Caco-2 (cell line): ENCODE results near the gene POGZ. TPM values are rescaled to one million over a fixed set of nuclear protein-coding genes. Genes with fewer than 3 reads are reported as not detected.
A peak's percentile ranks its signal among the peaks of the same experiment; 100 is the strongest.

ENCODE experiments used
- BruUV-seq: library from RNA; stranded (reverse); fragments of 400-500 nt; replicated peaks from 2 replicates; lab custom pipeline; 2021; lab: Mats Ljungman, UMichigan
- CTCF ChIA-PET: fragments of 300-600 bp; sonication (Branson Sonifier 250); formaldehyde crosslinking; loops from one replicate; lab custom pipeline; 2022; ENCODE audit warnings: antibody characterized with exemption; lab: Charles Lee
- POLR2A ChIA-PET: fragments of 300-600 bp; sonication (Branson Sonifier 250); formaldehyde crosslinking; loops from one replicate; lab custom pipeline; 2022; ENCODE audit warnings: antibody characterized with exemption; lab: Charles Lee
- DNase-seq, 2 experiments: peaks; one replicate each; pipeline versions ENCODE4 v3.0.0 to v3.0.0-alpha.2; 2020 to 2022
- H3K27me3 ChIP-seq: replicated peaks from 2 replicates; pipeline ENCODE4 v1.6.0; 2011; ENCODE audit warnings: low read length; ENCODE audit not compliant: control insufficient read depth, insufficient read depth
- H3K36me3 ChIP-seq: 2 replicates; pipeline ENCODE4 v1.5.1; 2011; ENCODE audit warnings: low read length; ENCODE audit not compliant: control insufficient read depth, insufficient read depth
- H3K4me1 ChIP-seq: fragments of 250-450 bp; sonication (Bioruptor Pico); 2 replicates; pipeline ENCODE4 v1.5.1; 2020; ENCODE audit warnings: mild to moderate bottlenecking
- H3K4me3 ChIP-seq: 2 replicates; pipeline ENCODE4 v1.5.1; 2011; ENCODE audit warnings: low read depth, mild to moderate bottlenecking, control low read depth, low read length
- H3K9me3 ChIP-seq: fragments of 250-450 bp; sonication (Bioruptor Pico); 2 replicates; pipeline ENCODE4 v1.5.1; 2020; ENCODE audit warnings: mild to moderate bottlenecking, moderate library complexity
- H3K27ac Mint-ChIP-seq: one replicate; pipeline ENCODE4 v1.8.0; 2022; ENCODE audit warnings: mixed read lengths; ENCODE audit not compliant: unreplicated experiment
- H3K27me3 Mint-ChIP-seq: one replicate; pipeline ENCODE4 v1.8.0; 2022; ENCODE audit warnings: mixed read lengths; ENCODE audit not compliant: insufficient read depth, unreplicated experiment
- H3K36me3 Mint-ChIP-seq: one replicate; pipeline ENCODE4 v1.8.0; 2022; ENCODE audit warnings: mild to moderate bottlenecking, mixed read lengths; ENCODE audit not compliant: insufficient read depth, unreplicated experiment
- H3K4me1 Mint-ChIP-seq: one replicate; pipeline ENCODE4 v1.8.0; 2022; ENCODE audit warnings: low read depth, mixed read lengths; ENCODE audit not compliant: unreplicated experiment
- H3K4me3 Mint-ChIP-seq: one replicate; pipeline ENCODE4 v1.8.0; 2022; ENCODE audit warnings: mild to moderate bottlenecking, moderate library complexity, mixed read lengths; ENCODE audit not compliant: unreplicated experiment
- H3K9me3 Mint-ChIP-seq: one replicate; pipeline ENCODE4 v1.8.0; 2022; ENCODE audit warnings: mixed read lengths; ENCODE audit not compliant: unreplicated experiment
- CTCF ChIP-seq, 2 experiments: fragments of 200-600 bp in 1 of 2; IDR thresholded peaks; 1 replicate in 1 of 2; 2 replicates in 1 of 2; pipeline versions ENCODE4 v1.5.1 to v1.8.0; 2011 to 2022; ENCODE audit warnings: antibody characterized with exemption in 1 of 2, control low read depth in 1 of 2, inconsistent platforms in 1 of 2, low read depth in 1 of 2, low read length in 1 of 2, mild to moderate bottlenecking in 1 of 2, moderate library complexity in 1 of 2; ENCODE audit not compliant: insufficient read depth in 1 of 2, severe bottlenecking in 1 of 2, unreplicated experiment in 1 of 2
- intact Hi-C: fragments of 100-400 bp; cut with micrococcal nuclease; formaldehyde crosslinking; loops from one replicate; pipeline ENCODE4 v1.10.0; 2022; ENCODE audit not compliant: unreplicated experiment
- total RNA-seq: library from RNA; stranded (reverse); gene quantifications from 2 replicates; pipeline ENCODE4 v1.2.3, GENCODE V29; 2022

POGZ gene
- total RNA-seq, 1 experiment from 2014 or later, result 80.0 TPM

GRCh38 chr1:151458802-151459330, 428 bp downstream of the POGZ start:
- Mint-ChIP-seq H3K27ac (peak overlapping the region; percentile 83), H3K4me3 (peak overlapping the region; percentile 80), H3K4me1 (peaks cover 7% of the 10 kb centered on the region), H3K27me3 (no peaks in the 10 kb centered on the region), H3K9me3 (no peaks in the 10 kb centered on the region), H3K36me3 (peaks cover 7% of the 10 kb centered on the region)
- Histone ChIP-seq H3K4me1 (peaks cover 17% of the 10 kb centered on the region), H3K9me3 (no peaks in the 10 kb centered on the region), H3K27me3 (no peaks in the 10 kb centered on the region), H3K4me3 (peak overlapping the region; percentile 77), H3K36me3 (no peaks in the 10 kb centered on the region)
- intact Hi-C loops, result loop anchor here (1.0 kb wide), 2 partner anchors 14 to 54 kb away; no protein-coding TSS in a partner anchor
- no peak for TF ChIP-seq CTCF (IDR thresholded peaks at IDR 0.05; ENCODE audit: insufficient read depth in 1 of 2, low read depth in 1 of 2, low read length in 1 of 2, severe bottlenecking in 1 of 2, unreplicated experiment in 1 of 2)
- ChIA-PET POLR2A (interaction anchor here (0.7 to 1.0 kb wide), 5 partner anchors 11 to 52 kb away, joined by 3 to 7 read pairs (median 4); partner anchors contain the start of gene CGN), CTCF (interaction anchor here (0.8 to 1.0 kb wide), 3 partner anchors 15 to 52 kb away, joined by 3 to 4 read pairs (median 3); partner anchors contain the start of gene CGN)
- peak; percentile 83 to 84 for DNase-seq
- no TSS peak for BruUV-seq

DNA sequence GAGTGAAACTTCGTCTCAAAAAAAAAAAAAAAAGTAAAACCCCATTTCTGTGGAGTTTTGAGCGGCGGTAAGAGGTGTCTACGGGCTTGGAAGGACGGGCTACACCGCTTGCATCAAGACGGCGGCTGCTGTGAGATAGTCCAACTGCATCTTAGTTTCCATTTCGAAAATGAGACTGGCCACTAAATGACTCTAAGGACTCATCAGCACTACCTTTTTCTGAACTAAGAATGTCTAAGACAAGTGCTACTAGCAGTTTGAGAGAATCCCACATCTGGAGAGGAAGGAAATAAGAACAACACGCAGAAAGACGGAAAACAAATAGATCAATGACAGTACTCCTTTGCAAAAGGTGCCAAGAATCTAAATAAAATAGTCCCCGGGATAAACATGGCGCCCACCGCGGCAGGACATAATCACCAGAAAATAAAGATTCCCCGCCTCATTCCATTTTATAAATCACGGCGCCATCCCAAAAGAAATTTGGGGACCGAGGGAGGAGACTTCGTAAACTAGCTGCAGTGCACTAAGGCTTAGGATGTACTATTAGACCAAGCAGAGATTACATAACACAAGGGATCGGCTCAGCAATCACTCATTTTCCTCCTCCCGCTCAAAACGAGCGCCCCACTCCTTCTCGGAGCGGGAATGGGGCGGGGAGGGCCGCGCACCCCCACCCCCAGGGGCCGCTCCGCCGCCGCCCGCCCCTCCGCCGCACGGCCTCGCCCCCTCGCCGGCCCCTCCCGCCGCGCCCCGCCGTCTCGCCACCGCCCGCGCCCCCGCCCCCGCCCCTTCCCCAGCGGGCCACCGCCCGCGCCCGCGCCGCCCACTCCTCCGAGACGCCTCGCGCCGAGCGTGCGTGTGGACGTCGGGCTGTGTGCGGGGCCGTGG, 1.1 kb downstream of the POGZ start:
- peak in 1 of 2 experiments; percentile 0 for TF ChIP-seq CTCF (IDR thresholded peaks at IDR 0.05; ENCODE audit: insufficient read depth in 1 of 2, low read depth in 1 of 2, low read length in 1 of 2, severe bottlenecking in 1 of 2, unreplicated experiment in 1 of 2)
- CTCF ChIA-PET, result interaction anchor here (0.9 kb wide), 1 partner anchor 16 kb away, joined by 4 read pairs; no protein-coding TSS in a partner anchor
- peak overlapping the region; percentile 71 for H3K27ac Mint-ChIP-seq
- intact Hi-C loops, result no loop called here
- POLR2A ChIA-PET, result interaction anchor here (0.5 to 1.0 kb wide), 2 partner anchors 37 to 53 kb away, joined by 4 to 7 read pairs; partner anchors contain the start of gene CGN
- H3K4me3 ChIP-seq, result peak overlapping the region; percentile 77
- TSS peak; percentile 25 for BruUV-seq
- H3K9me3 ChIP-seq, result no peaks in the 10 kb centered on the region
- peaks cover 12% of the 10 kb centered on the region for H3K36me3 Mint-ChIP-seq
- H3K4me1 Mint-ChIP-seq, result peaks cover 7% of the 10 kb centered on the region
- H3K27me3 Mint-ChIP-seq, result no peaks in the 10 kb centered on the region
- H3K27me3 ChIP-seq, result no peaks in the 10 kb centered on the region
- no peaks in the 10 kb centered on the region for H3K36me3 ChIP-seq
- peak overlapping the region; percentile 76 for H3K4me3 Mint-ChIP-seq
- H3K9me3 Mint-ChIP-seq, result no peaks in the 10 kb centered on the region
- peak; percentile 70 to 77 for DNase-seq
- peaks cover 17% of the 10 kb centered on the region for H3K4me1 ChIP-seq

GRCh38 chr1:151455966-151456365, 3.3 kb downstream of the POGZ start:
- Mint-ChIP-seq H3K27ac (no peak overlapping the region), H3K4me1 (no peaks in the 10 kb centered on the region), H3K36me3 (peaks cover 12% of the 10 kb centered on the region), H3K9me3 (no peaks in the 10 kb centered on the region), H3K4me3 (no peak overlapping the region), H3K27me3 (no peaks in the 10 kb centered on the region)
- Histone ChIP-seq H3K9me3 (no peaks in the 10 kb centered on the region), H3K36me3 (no peaks in the 10 kb centered on the region), H3K4me1 (peaks cover 17% of the 10 kb centered on the region), H3K27me3 (no peaks in the 10 kb centered on the region), H3K4me3 (no peak overlapping the region)
- intact Hi-C loops, result no loop called here
- no peak for DNase-seq
- ChIA-PET CTCF (no interaction called here), POLR2A (no interaction called here)
- no TSS peak for BruUV-seq
- no peak for TF ChIP-seq CTCF (IDR thresholded peaks at IDR 0.05; ENCODE audit: insufficient read depth in 1 of 2, low read depth in 1 of 2, low read length in 1 of 2, severe bottlenecking in 1 of 2, unreplicated experiment in 1 of 2)
